Chondrocyte (in vitro differentiated cells): ENCODE data around the gene RTL10. TPM values are rescaled to one million over a fixed set of nuclear protein-coding genes. Genes with fewer than 3 reads are reported as not detected.
"Not testable (repeated sequence)": the region's sequence is repeated elsewhere in the genome, so short reads cannot be mapped to it uniquely, and the experiment has no call there.

Experiments used
- DNase-seq: peaks from one replicate; pipeline ENCODE4 v3.0.0; 2021; ENCODE audit warnings: mixed read lengths, low spot score
- H3K27ac Mint-ChIP-seq: one replicate; pipeline ENCODE4 v1.8.0; 2021; ENCODE audit warnings: mild to moderate bottlenecking, moderate library complexity, mixed read lengths; ENCODE audit not compliant: unreplicated experiment
- H3K27me3 Mint-ChIP-seq: 2 replicates; pipeline ENCODE4 v1.8.0; 2021; ENCODE audit warnings: low read depth, mixed read lengths
- H3K36me3 Mint-ChIP-seq: 2 replicates; pipeline ENCODE4 v1.8.0; 2021; ENCODE audit warnings: low read depth, mixed read lengths
- H3K4me1 Mint-ChIP-seq: 2 replicates; pipeline ENCODE4 v1.8.0; 2021; ENCODE audit warnings: low read depth, mild to moderate bottlenecking, mixed read lengths
- H3K4me3 Mint-ChIP-seq: one replicate; pipeline ENCODE4 v1.8.0; 2021; ENCODE audit warnings: mild to moderate bottlenecking, moderate library complexity, mixed read lengths; ENCODE audit not compliant: unreplicated experiment
- H3K9me3 Mint-ChIP-seq: 2 replicates; pipeline ENCODE4 v1.8.0; 2021; ENCODE audit warnings: low read depth, mixed read lengths
- total RNA-seq: library from RNA; stranded (reverse); gene quantifications from 3 replicates; pipeline ENCODE4 v1.2.1, GENCODE V29; 2021
- TF ChIP-seq, protein P1 (sequence below): fragments of 200-600 bp; sonication (generic); IDR thresholded peaks from 2 replicates; pipeline ENCODE4 v1.5.0; 2021; ENCODE audit warnings: antibody characterized with exemption, mild to moderate bottlenecking, moderate library complexity

RTL10 gene
- total RNA-seq, 1 donor from 2014 or later: 15.6 TPM

DNA sequence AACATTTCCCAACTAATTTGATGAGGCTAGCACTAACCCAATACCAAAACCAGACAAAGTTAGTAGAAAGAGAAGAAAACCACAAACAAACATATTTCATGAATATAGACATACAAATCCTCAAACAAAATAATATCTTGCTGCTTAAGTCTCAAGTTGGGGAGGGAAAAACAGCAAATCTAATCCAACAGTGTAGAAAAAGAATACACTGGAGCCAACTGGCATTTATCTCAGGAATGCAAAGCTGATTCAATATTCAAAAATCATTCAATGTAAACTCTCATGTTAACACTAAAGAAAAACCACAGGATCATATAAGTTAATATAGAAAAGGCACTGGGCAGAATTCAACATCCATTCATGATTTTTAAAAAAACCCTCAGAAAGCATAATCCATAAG, 18.2 kb downstream of the RTL10 start:
- Mint-ChIP-seq H3K9me3 (no peaks in the 10 kb centered on the region), H3K36me3 (no peaks in the 10 kb centered on the region), H3K4me1 (peaks cover 12% of the 10 kb centered on the region), H3K27ac (no peak overlapping the region), H3K27me3 (no peaks in the 10 kb centered on the region), H3K4me3 (no peak overlapping the region)
- TF ChIP-seq, protein P1, sequence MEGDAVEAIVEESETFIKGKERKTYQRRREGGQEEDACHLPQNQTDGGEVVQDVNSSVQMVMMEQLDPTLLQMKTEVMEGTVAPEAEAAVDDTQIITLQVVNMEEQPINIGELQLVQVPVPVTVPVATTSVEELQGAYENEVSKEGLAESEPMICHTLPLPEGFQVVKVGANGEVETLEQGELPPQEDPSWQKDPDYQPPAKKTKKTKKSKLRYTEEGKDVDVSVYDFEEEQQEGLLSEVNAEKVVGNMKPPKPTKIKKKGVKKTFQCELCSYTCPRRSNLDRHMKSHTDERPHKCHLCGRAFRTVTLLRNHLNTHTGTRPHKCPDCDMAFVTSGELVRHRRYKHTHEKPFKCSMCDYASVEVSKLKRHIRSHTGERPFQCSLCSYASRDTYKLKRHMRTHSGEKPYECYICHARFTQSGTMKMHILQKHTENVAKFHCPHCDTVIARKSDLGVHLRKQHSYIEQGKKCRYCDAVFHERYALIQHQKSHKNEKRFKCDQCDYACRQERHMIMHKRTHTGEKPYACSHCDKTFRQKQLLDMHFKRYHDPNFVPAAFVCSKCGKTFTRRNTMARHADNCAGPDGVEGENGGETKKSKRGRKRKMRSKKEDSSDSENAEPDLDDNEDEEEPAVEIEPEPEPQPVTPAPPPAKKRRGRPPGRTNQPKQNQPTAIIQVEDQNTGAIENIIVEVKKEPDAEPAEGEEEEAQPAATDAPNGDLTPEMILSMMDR: no peak
- no peak for DNase-seq

GRCh38 chr22:19834599-19834998, 20.1 kb downstream of the RTL10 start:
- H3K36me3 Mint-ChIP-seq: no peaks in the 10 kb centered on the region
- TF ChIP-seq, protein P1: no peak
- H3K9me3 Mint-ChIP-seq: no peaks in the 10 kb centered on the region
- no peak overlapping the region for H3K4me3 Mint-ChIP-seq
- no peak overlapping the region for H3K27ac Mint-ChIP-seq
- no peaks in the 10 kb centered on the region for H3K27me3 Mint-ChIP-seq
- H3K4me1 Mint-ChIP-seq: peaks cover 12% of the 10 kb centered on the region
- DNase-seq: no peak

- peaks cover 12% of the 10 kb centered on the region for H3K4me1 Mint-ChIP-seq
- H3K36me3 Mint-ChIP-seq, H3K4me3 Mint-ChIP-seq, H3K27ac Mint-ChIP-seq, H3K9me3 Mint-ChIP-seq, DNase-seq, H3K27me3 Mint-ChIP-seq: not testable (repeated sequence)
Measured at GRCh38 chr22:19833327-19833726, 21.3 kb downstream of the RTL10 start.

DNA sequence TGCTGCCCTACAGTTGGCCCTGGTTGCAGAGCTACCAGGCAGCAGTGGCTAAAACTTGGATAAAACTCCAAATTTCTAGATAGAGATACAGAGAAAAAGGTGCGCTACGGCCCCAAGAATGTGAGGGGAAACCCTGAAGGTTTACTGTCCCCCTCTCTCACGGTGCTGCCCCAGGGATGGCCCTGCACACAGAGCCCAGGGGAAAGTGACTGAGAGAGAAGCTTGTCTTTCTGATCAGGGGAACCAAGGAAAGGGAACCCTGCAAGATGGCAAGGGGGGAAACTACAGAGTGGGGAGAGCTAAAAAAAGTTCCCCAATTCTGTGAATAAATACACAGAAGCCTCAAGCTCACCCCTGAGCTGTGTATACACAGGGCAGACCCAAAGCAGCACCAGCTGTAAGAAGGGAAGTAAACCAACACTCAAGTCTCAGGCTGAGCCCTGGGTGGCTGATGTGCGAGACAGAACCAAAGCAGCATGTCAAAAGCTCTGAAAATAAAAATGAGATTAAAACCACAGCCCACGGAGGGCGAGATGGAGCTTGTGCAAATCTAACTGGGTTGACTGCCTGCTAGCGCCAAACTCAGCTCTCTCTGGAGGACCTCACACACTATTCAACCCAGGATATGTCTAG, 22.1 kb downstream of the RTL10 start:
- Mint-ChIP-seq H3K36me3 (no peaks in the 10 kb centered on the region), H3K4me3 (no peak overlapping the region), H3K27ac (no peak overlapping the region), H3K9me3 (no peaks in the 10 kb centered on the region), H3K4me1 (peaks cover 12% of the 10 kb centered on the region), H3K27me3 (no peaks in the 10 kb centered on the region)
- DNase-seq: no peak
- TF ChIP-seq, protein P1: no peak

GRCh38 chr22:19831979-19832378, 22.7 kb downstream of the RTL10 start:
- H3K36me3 Mint-ChIP-seq, DNase-seq, H3K4me3 Mint-ChIP-seq, H3K9me3 Mint-ChIP-seq, H3K27me3 Mint-ChIP-seq, H3K27ac Mint-ChIP-seq: not testable (repeated sequence)
- H3K4me1 Mint-ChIP-seq: peaks cover 12% of the 10 kb centered on the region

- no peak overlapping the region for H3K27ac Mint-ChIP-seq
- H3K4me1 Mint-ChIP-seq: peaks cover 5% of the 10 kb centered on the region
- H3K9me3 Mint-ChIP-seq: no peaks in the 10 kb centered on the region
- DNase-seq: peak; percentile 12
- TF ChIP-seq, protein P1: no peak
- H3K36me3 Mint-ChIP-seq: no peaks in the 10 kb centered on the region
- no peak overlapping the region for H3K4me3 Mint-ChIP-seq
- no peaks in the 10 kb centered on the region for H3K27me3 Mint-ChIP-seq
Measured at GRCh38 chr22:19831016-19831415, 23.7 kb downstream of the RTL10 start.
